HepG2 (cell line): ENCODE measurements around the gene CCT5. TPM values are rescaled to one million over a fixed set of nuclear protein-coding genes. Genes with fewer than 3 reads are reported as not detected.

Experiments used
- ATAC-seq: fragments of 200-7000 bp; cut with Tn5 transposase; 3 replicates; pipeline ENCODE4 v1.9.1; 2020; ENCODE audit warnings: mild to moderate bottlenecking, moderate library complexity
- BruUV-seq: library from RNA; stranded (reverse); fragments of 400-500 nt; replicated peaks from 2 replicates; lab custom pipeline; 2021; lab: Mats Ljungman, UMichigan
- CTCF ChIA-PET: fragments of 300-600 bp; formaldehyde crosslinking; extraction: SDS; loops from one replicate; lab custom pipeline; 2021; ENCODE audit warnings: low total read pairs, inconsistent platforms, low intra/inter-chr PET ratio; lab: Yijun Ruan, JAX
- POLR2A ChIA-PET: fragments of 350-600 bp; sonication (Branson Sonifier 250); formaldehyde crosslinking; loops from one replicate; lab custom pipeline; 2020; ENCODE audit warnings: antibody characterized with exemption, inconsistent platforms; lab: Yijun Ruan, JAX
- DNase-seq: peaks from one replicate; pipeline ENCODE4 v3.0.0-alpha.2; 2015; ENCODE audit warnings: low spot score
- FAIRE-seq: peaks from 3 replicates; lab custom pipeline; 2011; peaks lifted over from hg19 to GRCh38; lab: Jason Lieb, UNC
- H2AFZ ChIP-seq: one replicate; pipeline ENCODE4 v1.6.1; 2011; ENCODE audit warnings: low read length, inconsistent platforms
- H3K27ac ChIP-seq: fragments of 300-600 bp; 3 replicates; pipeline ENCODE4 v1.8.0; 2011; ENCODE audit warnings: mixed run types, mild to moderate bottlenecking, mixed read lengths, low read length, inconsistent platforms; ENCODE audit not compliant: insufficient read depth; ENCODE audit errors: extremely low read length
- H3K27me3 ChIP-seq, 2 experiments: fragments of 200-600 bp in 1 of 2; 2 replicates in 1 of 2; 3 replicates in 1 of 2; pipeline versions ENCODE4 v1.6.0 to v1.8.0; 2011; ENCODE audit warnings: low read length in 2 of 2, mild to moderate bottlenecking in 2 of 2, moderate library complexity in 2 of 2, inconsistent platforms in 1 of 2; ENCODE audit not compliant: insufficient read depth in 2 of 2, control insufficient read depth in 1 of 2
- H3K36me3 ChIP-seq, 2 experiments: fragments of 200-600 bp in 1 of 2; replicated peaks in 1 of 2; 2 replicates in 1 of 2; 3 replicates in 1 of 2; pipeline versions ENCODE4 v1.5.1 to v1.8.0; 2011; ENCODE audit warnings: low read length in 2 of 2, inconsistent platforms in 1 of 2; ENCODE audit not compliant: insufficient read depth in 2 of 2, control insufficient read depth in 1 of 2
- H3K4me1 ChIP-seq: 2 replicates; pipeline ENCODE4 v1.5.1; 2012; ENCODE audit warnings: low read length, inconsistent platforms; ENCODE audit not compliant: insufficient read depth
- H3K4me2 ChIP-seq: 2 replicates; pipeline ENCODE4 v1.6.0; 2011; ENCODE audit warnings: low read depth, low read length, inconsistent platforms
- H3K4me3 ChIP-seq, 3 experiments: fragments of 200-600 bp in 1 of 3; sonication (generic), shearing (Covaris generic) in 1 of 3; replicated peaks in 1 of 3; 2 replicates each; pipeline ENCODE4 v1.5.1; 2011 to 2016; ENCODE audit warnings: low read length in 3 of 3, inconsistent platforms in 2 of 3, low read depth in 2 of 3, mild to moderate bottlenecking in 2 of 3, control low read depth in 1 of 3, mixed read lengths in 1 of 3; ENCODE audit not compliant: insufficient read depth in 1 of 3
- H3K79me2 ChIP-seq: one replicate; pipeline ENCODE4 v1.6.1; 2011; ENCODE audit warnings: low read length, inconsistent platforms; ENCODE audit not compliant: insufficient read depth
- H3K9ac ChIP-seq: 2 replicates; pipeline ENCODE4 v1.6.0; 2011; ENCODE audit warnings: mild to moderate bottlenecking, low read depth, low read length, inconsistent platforms; ENCODE audit not compliant: insufficient read depth
- H3K9me3 ChIP-seq: 2 replicates; pipeline ENCODE4 v1.5.1; 2012; ENCODE audit warnings: mild to moderate bottlenecking, low read length
- H4K20me1 ChIP-seq: 2 replicates; pipeline ENCODE4 v1.6.0; 2011; ENCODE audit warnings: inconsistent platforms, mild to moderate bottlenecking, low read length, moderate library complexity; ENCODE audit not compliant: insufficient read depth
- ATF7 ChIP-seq, 2 experiments: fragments of 450-650 bp in 1 of 2; sonication (generic) in 1 of 2; formaldehyde crosslinking in 1 of 2; IDR thresholded peaks; 2 replicates each; pipeline versions ENCODE4 v1.4.0 to v1.6.1; 2016 to 2020; ENCODE audit warnings: antibody characterized with exemption in 1 of 2, mild to moderate bottlenecking in 1 of 2, missing genetic modification reagents in 1 of 2
- BRF2 ChIP-seq: sonication (generic); formaldehyde crosslinking; IDR thresholded peaks from 2 replicates; pipeline ENCODE4 v1.8.1; 2022; ENCODE audit warnings: mild to moderate bottlenecking, missing genetic modification reagents
- CEBPZ ChIP-seq: IDR thresholded peaks from 2 replicates; pipeline ENCODE4 v1.6.1; 2012; ENCODE audit warnings: low read length, improper control_type of control experiment
- MTERF4 ChIP-seq: sonication (generic); formaldehyde crosslinking; IDR thresholded peaks from 2 replicates; pipeline ENCODE4 v1.8.0; 2023; ENCODE audit warnings: mild to moderate bottlenecking, missing genetic modification reagents
- ZBTB44 ChIP-seq: sonication (generic); formaldehyde crosslinking; IDR thresholded peaks from 2 replicates; pipeline ENCODE4 v1.4.0; 2020; ENCODE audit warnings: missing genetic modification reagents
- ZNF207 ChIP-seq: fragments of 450-650 bp; IDR thresholded peaks from 2 replicates; pipeline ENCODE4 v1.6.1; 2016; ENCODE audit warnings: antibody characterized with exemption, borderline replicate concordance
- ZNF251 ChIP-seq: sonication (generic); formaldehyde crosslinking; IDR thresholded peaks from 2 replicates; pipeline ENCODE4 v1.9.0; 2021; ENCODE audit warnings: mild to moderate bottlenecking, missing genetic modification reagents
- ZSCAN29 ChIP-seq: sonication (generic); formaldehyde crosslinking; conservative IDR thresholded peaks from 2 replicates; pipeline ENCODE4 v1.4.0; 2020; ENCODE audit warnings: mild to moderate bottlenecking, missing genetic modification reagents
- WGBS: methylation state at CpG from one replicate; pipeline ENCODE4 v1.1.6; 2017; ENCODE audit warnings: low lambda C conversion rate; 5-methylcytosine and 5-hydroxymethylcytosine counted together
- in situ Hi-C: cut with HindIII; loops from 2 replicates; pipeline ENCODE4 v1.10.0; 2017; ENCODE audit warnings: low pct_unique_long_range_greater_than_20kb; ENCODE audit not compliant: extremely low pct_ligation_motif_present
- intact Hi-C: fragments of 100-400 bp; cut with micrococcal nuclease; formaldehyde crosslinking; loops from one replicate; pipeline ENCODE4 v1.10.0; 2022; ENCODE audit not compliant: unreplicated experiment
- polyA plus RNA-seq, 8 experiments: library from polyadenylated mRNA; depleted of rRNA in 3 of 8; stranded (reverse) in 7 of 8; unstranded in 1 of 8; fragments of >200 nt; fragmentation: Illumina TruSeq in 4 of 8; extraction: Trizol in 4 of 8; gene quantifications; 2 replicates each; pipeline versions ENCODE4 v1.2.1 to v1.2.3, GENCODE V29; 2011 to 2016; ENCODE audit warnings: low read depth in 4 of 8, missing spikeins in 1 of 8, mixed read lengths in 1 of 8; ENCODE audit not compliant: insufficient read depth in 1 of 8
- total RNA-seq, 5 experiments: library from RNA; depleted of rRNA; stranded (reverse); fragments of >200 nt; fragmentation: Illumina TruSeq; extraction: Trizol; gene quantifications; 2 replicates each; pipeline ENCODE4 v1.2.3, GENCODE V29; 2016; ENCODE audit warnings: low read depth in 1 of 5

Gene CCT5
- total and polyA plus RNA-seq, 2 of the 13 experiments (the other 11 are each of a cell fraction or from before 2014, with no cell fraction given), result 319 to 708 TPM

GRCh38 chr5:10268100-10268499 is 18.0 kb downstream of the CCT5 start:
- no peaks in the 10 kb centered on the region for H3K9me3 ChIP-seq
- H3K4me3 ChIP-seq, result no peak overlapping the region
- no peaks in the 10 kb centered on the region for H3K79me2 ChIP-seq
- ChIA-PET CTCF (no interaction called here), POLR2A (no interaction called here)
- no peak for FAIRE-seq
- 95% methylated on average over 9 of the region's 10 CpGs for WGBS
- no peaks in the 10 kb centered on the region for H3K27me3 ChIP-seq
- peaks cover 6 to 22% of the 10 kb centered on the region in 2 experiments; a peak in 4 of 5 replicates for H3K36me3 ChIP-seq
- H3K4me2 ChIP-seq, result no peak overlapping the region
- no TSS peak for BruUV-seq
- H3K4me1 ChIP-seq, result peaks cover 10% of the 10 kb centered on the region
- ATAC-seq, result peak; percentile 3; the same call in 2 of the 3 replicates
- in situ Hi-C loops (no loop called here), intact Hi-C loops (no loop called here)
- no peak overlapping the region for H3K9ac ChIP-seq
- no peak overlapping the region for H3K27ac ChIP-seq
- no peak overlapping the region for H2AFZ ChIP-seq
- peaks cover 4% of the 10 kb centered on the region; the same call in 1 of the 2 replicates for H4K20me1 ChIP-seq
- no peak for DNase-seq
- no peak for TF ChIP-seq CEBPZ
- no peak for TF ChIP-seq MTERF4
- no peak for TF ChIP-seq ZSCAN29 (CRISPR knock-in tag)
- no peak for TF ChIP-seq ZNF207
- TF ChIP-seq ZBTB44 (CRISPR knock-in tag), result no peak
- no peak for TF ChIP-seq ATF7 (IDR thresholded peaks at IDR 0.05)
- TF ChIP-seq ATF7 (CRISPR knock-in tag; IDR thresholded peaks at IDR 0.05), result no peak
- no peak for TF ChIP-seq ZNF251 (CRISPR knock-in tag)
- TF ChIP-seq BRF2 (CRISPR knock-in tag), result no peak
